ENCODE measurements around the gene FN3K.

The FN3K gene

GRCh38 chr17:82726427-82726826 is 9.0 kb upstream of the FN3K start:
- no peak overlapping the region for H3K4me3 ChIP-seq (ENCODE audit: low read length)
- no peak for TF ChIP-seq CTCF (IDR thresholded peaks at IDR 0.05; ENCODE audit: insufficient read depth, low read depth, low read length, missing control alignments)
- DNase-seq (ENCODE audit: low read depth) = no peak

- no peak for DNase-seq (ENCODE audit: low read depth)
- no peak overlapping the region for H3K4me3 ChIP-seq (ENCODE audit: low read length)
- TF ChIP-seq CTCF (IDR thresholded peaks at IDR 0.05; ENCODE audit: insufficient read depth, low read depth, low read length, missing control alignments) = no peak
Observed at GRCh38 chr17:82729479-82730260, 5.7 kb upstream of the FN3K start.

- H3K4me3 ChIP-seq (ENCODE audit: low read length) = no peak overlapping the region
- DNase-seq (ENCODE audit: low read depth) = no peak
- no peak for TF ChIP-seq CTCF (IDR thresholded peaks at IDR 0.05; ENCODE audit: insufficient read depth, low read depth, low read length, missing control alignments)
Observed at GRCh38 chr17:82732118-82732743, 3.2 kb upstream of the FN3K start.

GRCh38 chr17:82736511-82737185 is 1.2 kb downstream of the FN3K start:
- no peak overlapping the region for H3K4me3 ChIP-seq (ENCODE audit: low read length)
- no peak for DNase-seq (ENCODE audit: low read depth)
- no peak for TF ChIP-seq CTCF (IDR thresholded peaks at IDR 0.05; ENCODE audit: insufficient read depth, low read depth, low read length, missing control alignments)

- no peak for DNase-seq (ENCODE audit: low read depth)
- TF ChIP-seq CTCF (IDR thresholded peaks at IDR 0.05; ENCODE audit: insufficient read depth, low read depth, low read length, missing control alignments) = no peak
- H3K4me3 ChIP-seq (ENCODE audit: low read length) = no peak overlapping the region
Observed at GRCh38 chr17:82737967-82738877, 2.8 kb downstream of the FN3K start.

GRCh38 chr17:82740906-82741759 is 5.7 kb downstream of the FN3K start:
- DNase-seq (ENCODE audit: low read depth) = peak; percentile 90
- no peak for TF ChIP-seq CTCF (IDR thresholded peaks at IDR 0.05; ENCODE audit: insufficient read depth, low read depth, low read length, missing control alignments)
- H3K4me3 ChIP-seq (ENCODE audit: low read length) = no peak overlapping the region

All from epithelial cell of esophagus (primary cell).